GM21825 (cell line): ENCODE measurements around the gene DPRX.

Experiments
- ATAC-seq: cut with Tn5 transposase; IDR thresholded peaks from one replicate; pipeline ENCODE4 v1.9.1; 2021; ENCODE audit warnings: mild to moderate bottlenecking, moderate library complexity; ENCODE audit not compliant: unreplicated experiment

DPRX gene, protein sequence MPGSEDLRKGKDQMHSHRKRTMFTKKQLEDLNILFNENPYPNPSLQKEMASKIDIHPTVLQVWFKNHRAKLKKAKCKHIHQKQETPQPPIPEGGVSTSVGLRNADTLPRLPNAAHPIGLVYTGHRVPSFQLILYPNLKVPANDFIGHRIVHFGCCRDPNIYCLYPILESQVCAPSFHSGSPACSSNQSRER

DNA sequence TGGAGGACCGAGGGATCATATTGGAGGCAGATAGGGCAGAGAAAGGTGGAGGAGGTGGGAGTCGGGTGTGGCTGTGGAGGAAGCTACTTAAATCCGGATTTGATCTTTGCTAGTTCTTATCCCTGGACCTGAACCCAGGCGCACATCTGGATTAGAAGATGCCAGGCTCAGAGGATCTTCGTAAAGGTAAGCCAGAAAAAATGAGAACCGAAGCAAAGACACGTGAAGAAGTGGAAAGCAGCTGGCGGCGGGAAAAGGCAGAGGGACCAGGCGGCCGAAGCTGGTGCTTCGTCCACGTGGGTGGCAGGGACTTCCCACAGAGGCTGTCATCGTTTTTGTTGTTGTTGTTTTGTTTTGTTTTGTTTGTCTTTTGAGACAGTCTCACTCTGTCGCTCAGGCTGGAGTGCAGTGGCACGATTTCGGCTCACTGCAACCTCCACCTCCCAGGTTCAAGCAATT lies at the start of gene DPRX:
Gene DPRX, plus strand, starts transcription at position 51 of the 459 bp plus-strand sequence. Its CDS starts 108 bp downstream, at position 159.
- ATAC-seq = no peak

DNA sequence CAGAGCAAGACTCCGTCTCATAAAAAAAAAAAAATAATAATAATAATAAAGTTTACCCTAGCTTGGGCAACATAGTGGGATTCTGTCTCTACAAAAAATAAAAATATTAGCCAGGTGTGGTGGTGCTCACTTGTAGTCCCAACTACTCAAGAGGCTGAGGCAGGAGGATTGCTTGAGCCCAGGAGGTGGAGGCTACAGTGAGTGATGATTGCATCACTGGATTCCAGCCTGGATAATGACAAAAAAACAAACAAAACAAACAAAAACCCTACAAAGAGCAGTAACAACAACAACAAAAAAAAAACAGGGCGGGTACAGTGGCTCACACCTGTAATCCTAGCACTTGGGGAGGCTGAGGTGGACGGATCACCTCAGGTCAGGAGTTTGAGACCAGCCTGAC lies 48.6 kb upstream of the DPRX start:
- no peak for ATAC-seq

GRCh38 chr19:53586277-53586691 lies 45.5 kb upstream of the DPRX start:
- no peak for ATAC-seq

- no peak for ATAC-seq
These were observed 36.8 kb upstream of the DPRX start for GRCh38 chr19:53594811-53595509.

GRCh38 chr19:53595510-53595867 lies 36.3 kb upstream of the DPRX start:
- ATAC-seq = no peak

GRCh38 chr19:53596056-53596455 lies 35.7 kb upstream of the DPRX start:
- no peak for ATAC-seq

DNA sequence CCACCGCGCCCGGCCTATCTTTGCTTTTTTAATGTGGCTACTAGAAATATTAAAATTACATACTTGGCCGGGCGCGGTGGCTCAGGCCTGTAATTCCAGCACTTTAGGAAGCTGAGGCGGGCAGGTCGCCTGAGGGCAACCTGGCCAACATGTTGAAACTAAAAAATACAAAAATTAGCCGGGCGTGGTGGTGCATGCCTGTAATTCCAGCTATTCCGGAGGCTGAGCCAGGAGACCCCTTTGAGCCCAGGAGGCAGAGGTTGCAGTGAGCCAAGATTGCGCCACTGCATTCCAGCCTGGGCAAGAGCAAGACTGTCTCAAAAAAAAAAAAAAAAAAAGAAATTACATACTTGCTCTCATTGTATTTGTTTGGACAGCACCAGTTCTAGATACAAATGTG lies 34.8 kb upstream of the DPRX start:
- no peak for ATAC-seq

DNA sequence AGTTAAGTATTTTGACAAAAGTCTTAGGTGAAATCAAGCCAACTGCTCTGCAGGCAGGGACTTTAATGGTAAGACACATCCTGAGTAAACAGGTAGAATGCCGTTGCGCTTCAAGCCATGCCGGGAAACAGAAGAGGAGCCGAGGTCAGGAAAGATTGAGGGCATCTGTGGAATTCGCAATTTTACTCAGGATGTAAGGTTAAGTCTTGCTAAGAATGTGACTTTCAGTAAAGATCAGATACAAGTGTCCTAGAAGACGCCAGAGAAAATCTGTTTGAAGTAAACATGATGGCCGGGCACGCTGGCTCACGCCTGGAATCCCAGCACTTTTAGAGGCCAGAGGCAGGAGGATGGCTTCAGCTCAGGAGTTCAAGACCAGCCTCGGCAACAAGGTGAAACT lies 33.4 kb upstream of the DPRX start:
- no peak for ATAC-seq

DNA sequence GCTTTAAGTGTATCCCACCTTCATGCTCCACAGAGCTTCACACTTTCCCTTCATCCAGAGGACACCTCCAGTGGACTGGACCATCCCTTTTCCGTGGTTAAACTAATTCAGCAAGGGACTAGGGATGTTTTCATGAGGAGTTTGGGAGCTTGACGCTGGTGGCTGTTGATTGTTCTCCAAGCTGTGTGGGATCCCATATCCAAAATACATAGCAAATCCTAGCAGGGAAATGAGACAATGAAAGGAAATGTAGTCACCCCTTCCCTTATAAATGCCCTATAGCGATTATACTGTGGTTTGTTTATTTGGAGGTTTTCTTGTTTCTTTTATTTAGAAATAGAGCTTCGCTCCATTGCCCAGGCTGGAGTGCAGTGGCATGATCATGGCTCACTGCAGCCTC lies 31.6 kb upstream of the DPRX start:
- no peak for ATAC-seq

DNA sequence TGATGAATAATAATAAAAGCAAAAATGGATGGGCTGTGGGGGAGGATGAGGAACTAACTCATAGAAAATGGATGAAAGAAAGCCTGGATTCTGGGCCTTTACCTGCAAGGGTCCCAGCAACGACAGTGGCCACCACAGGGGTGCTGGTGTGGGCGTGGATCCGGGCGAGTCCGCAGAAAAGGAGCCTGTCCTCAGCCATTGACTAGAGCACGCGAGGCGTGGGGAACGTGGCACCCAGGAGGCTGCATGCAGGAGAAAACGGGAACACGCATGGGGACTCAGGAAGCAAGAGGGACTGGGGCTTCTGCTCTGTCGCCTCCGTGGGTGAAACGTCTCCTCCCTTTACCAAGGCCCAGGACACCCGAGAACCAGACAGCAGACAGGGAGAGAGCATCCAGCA lies 25.8 kb upstream of the DPRX start:
- ATAC-seq = no peak

DNA sequence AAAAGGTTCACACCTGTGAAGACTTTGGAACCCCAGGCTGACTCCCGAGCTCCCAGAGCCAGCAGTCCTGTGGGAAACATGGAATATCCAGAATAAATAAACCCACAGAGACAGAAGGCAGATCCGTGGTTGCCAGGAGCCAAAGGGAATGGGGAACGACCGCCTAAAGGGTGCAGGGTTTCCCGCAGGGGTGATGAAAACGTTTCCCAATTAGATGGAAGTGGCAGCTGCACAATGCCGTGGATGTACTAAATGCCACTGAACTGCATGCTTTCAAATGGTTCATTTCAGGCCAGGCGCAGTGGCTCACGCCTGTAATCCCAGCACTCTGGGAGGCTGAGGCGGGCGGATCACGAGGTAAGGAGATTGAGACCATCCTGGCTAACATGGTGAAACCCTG lies 23.4 kb upstream of the DPRX start:
- no peak for ATAC-seq

GRCh38 chr19:53612762-53613526 lies 18.9 kb upstream of the DPRX start:
- no peak for ATAC-seq

DNA sequence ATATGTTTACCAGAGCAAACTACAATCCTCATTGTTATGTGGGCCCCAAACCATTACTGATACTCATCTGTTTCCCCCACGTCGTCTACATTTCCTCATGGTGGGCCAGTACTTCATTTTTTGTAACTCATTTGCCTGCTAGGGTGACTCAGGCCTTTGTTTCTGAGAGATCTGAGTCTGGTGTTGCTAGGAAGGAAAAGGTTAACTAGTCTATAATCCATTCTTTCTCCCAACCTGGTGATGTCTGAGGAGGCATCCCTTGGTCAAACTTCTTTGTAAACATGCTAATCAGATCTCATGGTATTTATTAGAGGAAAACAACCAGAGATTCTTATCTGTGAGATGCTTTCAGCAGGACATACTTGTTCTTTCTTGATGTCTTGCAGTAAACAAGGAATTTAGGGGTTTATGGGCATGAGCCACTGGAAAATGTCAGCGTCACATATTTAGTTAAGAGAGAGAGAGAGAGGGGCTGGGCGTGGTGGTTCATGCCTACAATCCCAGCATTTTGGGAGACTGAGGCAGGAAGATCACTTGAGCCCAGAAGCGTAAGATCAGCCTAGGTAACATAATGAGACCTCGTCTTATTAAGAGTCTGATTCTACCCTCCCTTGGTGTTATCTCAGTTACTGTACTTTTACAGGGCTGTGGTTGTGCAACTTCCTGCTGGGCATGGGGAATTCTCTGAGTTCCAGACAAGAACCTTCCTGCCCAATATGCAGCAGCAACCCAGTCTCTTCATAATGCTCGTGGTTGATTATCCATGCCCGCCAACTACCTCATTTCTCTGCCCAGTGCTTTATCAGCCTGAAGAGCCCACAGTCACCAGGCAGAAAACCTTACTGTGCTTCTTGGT lies 9.7 kb upstream of the DPRX start:
- no peak for ATAC-seq

- ATAC-seq = no peak
These were observed 6.8 kb upstream of the DPRX start for GRCh38 chr19:53624771-53625545.

GRCh38 chr19:53626486-53626885 lies 5.3 kb upstream of the DPRX start:
- no peak for ATAC-seq

DNA sequence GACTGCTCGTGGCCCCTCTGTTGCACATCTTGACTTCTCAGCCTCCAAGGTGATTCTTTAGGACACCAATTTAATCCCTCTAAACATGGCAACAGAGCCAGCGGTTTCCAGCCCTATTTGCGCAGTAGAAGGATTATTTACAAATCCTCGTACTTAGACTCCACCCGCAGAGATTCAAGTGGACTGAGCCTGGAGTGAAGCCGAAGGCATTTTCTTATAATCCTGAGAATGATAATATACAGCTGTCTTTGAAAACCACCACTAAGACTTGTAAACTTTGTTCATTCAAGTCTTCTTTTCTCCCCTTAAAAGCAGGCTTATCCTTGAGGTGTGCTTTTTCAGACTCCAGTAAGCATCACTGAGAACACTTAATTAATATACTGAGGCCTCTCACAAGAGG lies 4.8 kb upstream of the DPRX start:
- no peak for ATAC-seq

GRCh38 chr19:53634768-53635167 lies 3.0 kb downstream of the DPRX start:
- ATAC-seq = no peak

DNA sequence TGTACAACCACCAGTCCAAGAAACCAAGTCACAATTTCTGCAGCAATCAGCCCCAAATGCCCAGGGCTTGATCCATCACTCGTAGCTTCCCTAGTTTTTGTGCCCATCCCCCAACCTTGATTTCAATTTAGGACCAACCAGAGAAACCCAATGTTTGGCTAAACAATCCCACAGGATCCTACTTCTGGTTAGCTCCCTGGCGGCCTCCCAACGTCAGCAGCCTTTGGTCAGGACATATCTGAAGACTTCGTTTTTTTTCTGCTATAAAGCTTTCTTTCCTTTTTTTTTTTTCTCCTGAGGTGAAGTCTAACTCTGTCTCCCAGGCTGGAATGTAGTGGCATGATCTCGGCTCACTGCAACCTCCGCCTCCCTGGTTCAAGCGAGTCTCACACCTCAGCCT lies 7.7 kb downstream of the DPRX start:
- ATAC-seq = no peak

- no peak for ATAC-seq
These were observed 10.7 kb downstream of the DPRX start for GRCh38 chr19:53642381-53643099.
